Left lung (tissue), 10 donors: Measurements from ENCODE around the gene GPATCH1. TPM values are rescaled to one million over a fixed set of nuclear protein-coding genes. Genes with fewer than 3 reads are reported as not detected.

ENCODE experiments used
- ATAC-seq: fragments of 200-7000 bp; cut with Tn5 transposase; one replicate; pipeline ENCODE4 v1.9.1; 2020; ENCODE audit warnings: moderate library complexity
- DNase-seq, 4 donors: peaks; one replicate each; pipeline ENCODE4 v3.0.0-alpha.2; 2013 to 2020
- H3K27ac ChIP-seq, 2 donors: fragments of 200-600 bp; sonication (generic) in 1 of 2; one replicate each; pipeline versions ENCODE4 v1.5.0 to v1.8.0; 2020 to 2021
- H3K27me3 ChIP-seq, 2 donors: fragments of 200-600 bp; sonication (generic) in 1 of 2; one replicate each; pipeline versions ENCODE4 v1.5.0 to v1.8.0; 2020 to 2021
- H3K36me3 ChIP-seq, 2 donors: fragments of 200-600 bp; sonication (generic) in 1 of 2; one replicate each; pipeline versions ENCODE4 v1.5.0 to v1.8.0; 2020 to 2021
- H3K4me1 ChIP-seq, 2 donors: fragments of 200-600 bp; one replicate each; pipeline ENCODE4 v1.8.0; 2021
- H3K4me3 ChIP-seq, 2 donors: fragments of 200-600 bp; sonication (generic) in 1 of 2; one replicate each; pipeline versions ENCODE4 v1.5.0 to v1.8.0; 2020 to 2021; ENCODE audit warnings: mild to moderate bottlenecking in 1 of 2
- H3K9me3 ChIP-seq, 2 donors: fragments of 200-600 bp; sonication (generic) in 1 of 2; one replicate each; pipeline versions ENCODE4 v1.5.0 to v1.8.0; 2020 to 2021
- CTCF ChIP-seq, 2 donors: fragments of 200-600 bp; sonication (generic) in 1 of 2; IDR thresholded peaks; one replicate each; pipeline versions ENCODE4 v1.5.0 to v1.8.0; 2021; ENCODE audit warnings: antibody characterized with exemption in 2 of 2
- intact Hi-C, 2 donors: fragments of 100-400 bp; cut with DNase I; formaldehyde crosslinking; loops; one replicate each; pipeline versions ENCODE4 v1.11.2 to v1.14.2; 2022
- polyA plus RNA-seq, 6 donors: library from polyadenylated mRNA; unstranded; fragments of 120-200 nt; gene quantifications; one replicate each; pipeline ENCODE4 v1.2.1, GENCODE V29; 2013; ENCODE audit not compliant: insufficient read length in 6 of 6
- total RNA-seq, 2 donors: library from RNA; stranded (reverse); fragmentation: NEBNext Ultra II Directional; extraction: Animal tissue kit (Norgen Biotek cat#: 25700); gene quantifications; one replicate each; pipeline ENCODE4 v1.2.1, GENCODE V29; 2021
- donor health status: DM: no; HTN: yes; CAD: no.
- donor health status: DM: no; HTN: no; CAD: no.

Gene GPATCH1
- total and polyA plus RNA-seq, 8 donors, result 5.4 to 19.9 (median 15.7) TPM

DNA sequence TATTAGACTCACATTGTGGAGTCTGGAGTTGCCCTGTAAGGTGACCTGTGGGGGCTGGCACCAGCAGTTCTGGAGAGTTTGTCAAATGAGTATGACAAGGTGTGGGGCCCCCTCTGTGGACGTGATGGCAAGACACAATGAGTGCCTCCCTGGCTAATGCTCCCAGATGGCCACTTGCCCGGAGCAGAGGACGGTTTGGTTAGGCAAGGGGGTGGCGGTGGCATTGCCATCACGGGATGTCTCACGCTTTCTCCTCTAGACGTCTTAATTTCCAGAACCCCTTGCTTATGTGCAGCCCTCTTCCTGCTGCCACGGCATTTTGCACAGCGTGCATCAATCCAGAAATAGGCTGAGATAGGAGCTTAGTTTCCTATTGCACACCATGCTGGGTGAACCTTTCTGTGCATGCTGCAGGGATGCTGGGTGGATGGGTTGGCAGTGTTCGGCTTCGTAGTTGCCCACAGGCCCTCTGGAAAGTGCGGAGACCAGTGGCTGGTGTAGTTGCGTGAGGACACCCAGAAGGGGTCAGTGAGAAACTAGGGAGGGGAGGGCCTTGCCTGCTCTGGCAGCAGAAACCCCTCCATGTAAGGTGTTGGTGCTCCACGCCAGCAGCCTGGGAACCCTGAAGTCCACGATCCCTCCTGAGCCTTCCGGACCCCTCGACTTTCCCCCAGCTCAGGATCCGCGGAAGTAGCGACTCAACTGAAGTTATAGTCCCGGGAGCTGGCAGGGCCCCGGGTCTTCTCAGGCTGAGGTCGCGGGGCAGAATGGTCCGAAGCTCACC, 95.1 kb downstream of the GPATCH1 start:
- peak overlapping the region; percentile 91 to 97 for H3K27ac ChIP-seq
- no peaks in the 10 kb centered on the region for H3K9me3 ChIP-seq
- intact Hi-C loops, result no loop called here
- DNase-seq, result peak in 1 of 4 donors; percentile 4
- no peaks in the 10 kb centered on the region for H3K36me3 ChIP-seq
- H3K4me3 ChIP-seq, result peak overlapping the region; percentile 67 to 83
- no peaks in the 10 kb centered on the region for H3K27me3 ChIP-seq
- ATAC-seq, result peak; percentile 2
- H3K4me1 ChIP-seq, result peaks cover 6 to 43% of the 10 kb centered on the region in 2 donors
- no peak for TF ChIP-seq CTCF (IDR thresholded peaks at IDR 0.05)

DNA sequence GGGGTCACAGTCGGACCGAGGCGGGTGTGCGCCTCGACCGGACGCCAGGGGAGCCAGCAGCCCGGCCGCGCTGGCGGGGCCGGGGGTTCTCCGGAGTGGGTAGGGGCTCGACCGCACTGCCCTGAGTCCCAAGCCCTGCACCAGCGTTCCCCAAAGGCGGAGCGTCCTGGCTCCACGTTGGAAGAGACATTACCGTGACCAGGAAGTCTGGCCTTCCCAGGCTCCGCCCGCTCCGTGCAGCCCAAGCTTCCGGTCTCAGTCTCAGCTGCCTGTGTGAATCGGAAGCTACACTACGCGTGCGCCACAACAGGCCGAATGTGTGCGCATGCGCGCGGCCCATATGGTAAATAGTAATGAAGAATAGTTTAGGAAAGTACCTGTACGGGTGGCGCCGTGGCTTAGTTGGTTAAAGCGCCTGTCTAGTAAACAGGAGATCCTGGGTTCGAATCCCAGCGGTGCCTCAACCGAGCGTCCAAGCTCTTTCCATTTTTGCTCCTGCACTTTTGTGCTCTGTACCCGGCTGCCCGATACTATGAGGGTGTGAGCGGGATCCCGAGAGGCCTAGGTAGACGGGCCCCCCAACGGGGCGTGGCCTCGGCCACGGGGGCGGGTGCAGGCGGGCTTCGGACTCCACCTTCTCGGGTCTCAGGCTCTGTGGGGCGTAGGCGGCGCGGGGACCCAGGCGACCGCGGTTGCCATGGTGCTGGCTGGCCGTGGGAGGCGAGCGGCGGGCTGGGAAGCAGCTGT, 95.9 kb downstream of the GPATCH1 start:
- intact Hi-C loops, result no loop called here
- no peak for TF ChIP-seq CTCF (IDR thresholded peaks at IDR 0.05)

DNA sequence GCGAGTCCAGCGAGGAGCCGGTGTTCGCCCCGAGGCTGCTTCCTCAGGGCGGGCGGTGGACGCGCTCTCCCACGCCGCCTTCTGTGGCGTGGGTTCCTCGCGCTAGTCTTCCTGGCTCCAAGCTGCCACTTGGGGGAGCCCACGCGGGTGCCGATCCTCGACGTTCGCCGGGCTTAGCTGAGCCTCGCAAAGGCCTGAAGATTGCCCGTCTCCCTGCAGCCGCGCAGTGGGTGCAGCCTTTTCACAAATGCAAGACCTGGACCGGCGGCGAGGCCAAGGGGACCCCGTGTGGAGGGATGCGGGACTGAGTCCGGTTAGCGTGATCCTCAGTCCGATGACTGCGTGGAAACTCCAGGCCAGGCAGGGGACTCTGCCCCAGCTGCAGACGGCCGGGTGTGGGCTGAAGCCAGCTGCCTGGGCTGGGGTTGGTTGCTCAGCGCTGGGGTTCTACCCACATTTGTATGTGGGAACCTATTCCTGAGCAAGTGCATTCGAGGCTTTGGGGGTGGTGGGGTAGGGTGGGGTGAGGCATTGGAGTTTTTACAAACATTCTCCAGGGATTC, 96.5 kb downstream of the GPATCH1 start:
- ATAC-seq, result peak; percentile 17
- H3K4me1 ChIP-seq, result peaks cover 6 to 43% of the 10 kb centered on the region in 2 donors
- peak overlapping the region; percentile 91 to 97 for H3K27ac ChIP-seq
- H3K9me3 ChIP-seq, result no peaks in the 10 kb centered on the region
- peak in 1 of 2 donors; percentile 55 for TF ChIP-seq CTCF (IDR thresholded peaks at IDR 0.05)
- peak overlapping the region; percentile 43 to 83 for H3K4me3 ChIP-seq
- no peaks in the 10 kb centered on the region for H3K27me3 ChIP-seq
- no peaks in the 10 kb centered on the region for H3K36me3 ChIP-seq
- intact Hi-C loops, result no loop called here
- peak in 1 of 4 donors; percentile 73 for DNase-seq

More for the DNA sequence above, 95.9 kb downstream of the GPATCH1 start:
- H3K9me3 ChIP-seq, result no peaks in the 10 kb centered on the region
- peaks cover 6 to 43% of the 10 kb centered on the region in 2 donors for H3K4me1 ChIP-seq
- no peaks in the 10 kb centered on the region for H3K27me3 ChIP-seq
- ATAC-seq, result peak; percentile 95
- peak overlapping the region; percentile 91 to 97 for H3K27ac ChIP-seq
- no peaks in the 10 kb centered on the region for H3K36me3 ChIP-seq
- H3K4me3 ChIP-seq, result peak overlapping the region; percentile 67 to 83
- peak; percentile 97 to 99 (median 98) for DNase-seq

Other genes with a start within 250 kb of the GPATCH1 start
- gene SLC7A9, start 211.4 kb upstream of the GPATCH1 start, total RNA-seq, result under 1 TPM in 1 of 2 donors, not detected in 1; 0.35 TPM
- 1 to 10 TPM in 3 of 6 donors, under 1 TPM in 3; 0.61 to 1.4 (median 1.0) TPM for gene SLC7A9, start 211.4 kb upstream of the GPATCH1 start, polyA plus RNA-seq
- 10 to 100 TPM; 19.1 to 22.4 TPM for gene CEP89, start 109.2 kb upstream of the GPATCH1 start, total RNA-seq
- gene CEP89, start 109.2 kb upstream of the GPATCH1 start, polyA plus RNA-seq, result 10 to 100 TPM; 30.8 to 37.9 (median 33.0) TPM
- 1 to 10 TPM; 2.7 to 4.8 TPM for gene FAAP24, start 108.9 kb upstream of the GPATCH1 start, total RNA-seq
- gene FAAP24, start 108.9 kb upstream of the GPATCH1 start, polyA plus RNA-seq, result 1 to 10 TPM; 2.7 to 4.5 (median 3.7) TPM
- 1 to 10 TPM; 8.9 to 9.6 TPM for gene RHPN2, start 16.3 kb upstream of the GPATCH1 start, total RNA-seq
- gene RHPN2, start 16.3 kb upstream of the GPATCH1 start, polyA plus RNA-seq, result 10 to 100 TPM in 2 of 6 donors, 1 to 10 TPM in 4; 5.3 to 10.1 (median 7.8) TPM
- not detected for gene WDR88, start 50.9 kb downstream of the GPATCH1 start, total RNA-seq
- gene WDR88, start 50.9 kb downstream of the GPATCH1 start, polyA plus RNA-seq, result 1 to 10 TPM; 1.2 to 1.9 (median 1.5) TPM
- 10 to 100 TPM; 18.1 to 33.5 TPM for gene LRP3, start 113.1 kb downstream of the GPATCH1 start, total RNA-seq
- 10 to 100 TPM; 18.6 to 31.9 (median 25.2) TPM for gene LRP3, start 113.1 kb downstream of the GPATCH1 start, polyA plus RNA-seq
- under 1 TPM in 1 of 2 donors, not detected in 1; 0.50 TPM for gene SLC7A10, start 144.7 kb downstream of the GPATCH1 start, total RNA-seq
- gene SLC7A10, start 144.7 kb downstream of the GPATCH1 start, polyA plus RNA-seq, result 1 to 10 TPM in 3 of 6 donors, under 1 TPM in 3; 0.57 to 1.2 (median 1.0) TPM
- gene CEBPA, start 221.4 kb downstream of the GPATCH1 start, total RNA-seq, result 10 to 100 TPM; 43.4 to 93.8 TPM
- 10 to 100 TPM; 11.2 to 18.0 (median 15.0) TPM for gene CEBPA, start 221.4 kb downstream of the GPATCH1 start, polyA plus RNA-seq